Fibroblast of skin of abdomen (primary cell): ENCODE measurements around the gene SPACA7.
A peak's percentile ranks its signal among the peaks of the same experiment; 100 is the strongest.
"Not testable (repeated sequence)": the region's sequence is repeated elsewhere in the genome, so short reads cannot be mapped to it uniquely, and the experiment has no call there.

Source experiments
- DNase-seq: peaks from one replicate; pipeline ENCODE4 v3.0.0-alpha.2; 2013

The SPACA7 gene

DNA sequence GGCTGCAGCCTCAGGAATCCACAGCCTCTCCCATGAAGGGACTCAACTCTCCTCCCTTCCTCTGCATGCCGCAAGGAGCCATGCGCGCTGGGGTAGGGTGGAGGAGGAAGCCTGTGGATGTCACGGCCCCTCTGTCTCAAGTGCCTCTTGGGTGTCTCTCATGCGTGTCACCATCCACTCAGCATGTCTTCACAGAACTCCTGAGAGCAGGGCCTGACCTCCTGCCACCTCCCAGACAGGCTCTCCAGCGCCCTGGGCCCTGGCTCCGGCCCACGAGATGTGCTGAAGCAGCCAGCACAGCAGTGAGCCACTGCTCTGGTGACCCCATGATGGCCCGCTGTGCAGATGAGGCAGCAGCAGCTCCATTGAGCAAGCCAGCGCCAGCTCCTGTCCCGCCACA, 25.9 kb upstream of the SPACA7 start:
- DNase-seq, result no peak

DNA sequence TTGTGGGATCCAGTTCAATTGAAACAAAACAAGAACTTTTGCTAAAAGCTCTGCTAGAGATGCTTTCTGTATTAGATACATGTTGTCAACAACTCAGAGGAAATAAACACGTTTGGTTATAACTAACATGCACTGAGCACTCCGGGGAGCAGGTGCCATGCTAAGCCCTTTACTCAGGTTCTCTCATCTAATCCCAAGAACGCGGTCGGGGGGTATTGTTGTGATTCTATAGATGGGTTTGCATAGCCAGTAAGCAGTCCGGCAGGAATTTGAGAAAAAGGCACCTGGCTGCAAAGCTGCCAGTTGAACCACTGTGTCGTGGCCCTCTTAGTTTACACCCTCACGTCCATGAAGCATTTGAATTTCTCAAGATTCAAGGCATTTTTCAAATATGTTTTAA, 24.3 kb upstream of the SPACA7 start:
- DNase-seq, result no peak

DNA sequence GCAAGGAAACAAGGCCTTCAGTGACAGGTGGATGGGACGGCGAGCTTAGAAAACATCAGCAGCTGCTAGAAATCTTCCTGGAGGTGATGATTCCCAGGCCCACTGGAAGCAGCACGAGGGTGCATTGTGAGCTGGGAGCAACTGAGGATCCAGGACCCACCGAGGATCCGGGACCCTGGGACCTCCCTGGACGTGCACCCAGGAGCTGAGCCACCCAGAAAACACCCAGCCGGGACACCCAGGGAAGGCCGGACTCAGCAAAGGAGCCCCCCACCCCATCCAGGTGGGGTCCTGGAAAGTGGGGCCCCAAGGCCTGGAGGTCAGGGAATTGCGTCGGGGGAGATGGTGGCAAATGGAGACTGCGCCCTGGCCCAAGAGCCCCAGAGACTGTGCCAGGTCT, 22.3 kb upstream of the SPACA7 start:
- no peak for DNase-seq

DNA sequence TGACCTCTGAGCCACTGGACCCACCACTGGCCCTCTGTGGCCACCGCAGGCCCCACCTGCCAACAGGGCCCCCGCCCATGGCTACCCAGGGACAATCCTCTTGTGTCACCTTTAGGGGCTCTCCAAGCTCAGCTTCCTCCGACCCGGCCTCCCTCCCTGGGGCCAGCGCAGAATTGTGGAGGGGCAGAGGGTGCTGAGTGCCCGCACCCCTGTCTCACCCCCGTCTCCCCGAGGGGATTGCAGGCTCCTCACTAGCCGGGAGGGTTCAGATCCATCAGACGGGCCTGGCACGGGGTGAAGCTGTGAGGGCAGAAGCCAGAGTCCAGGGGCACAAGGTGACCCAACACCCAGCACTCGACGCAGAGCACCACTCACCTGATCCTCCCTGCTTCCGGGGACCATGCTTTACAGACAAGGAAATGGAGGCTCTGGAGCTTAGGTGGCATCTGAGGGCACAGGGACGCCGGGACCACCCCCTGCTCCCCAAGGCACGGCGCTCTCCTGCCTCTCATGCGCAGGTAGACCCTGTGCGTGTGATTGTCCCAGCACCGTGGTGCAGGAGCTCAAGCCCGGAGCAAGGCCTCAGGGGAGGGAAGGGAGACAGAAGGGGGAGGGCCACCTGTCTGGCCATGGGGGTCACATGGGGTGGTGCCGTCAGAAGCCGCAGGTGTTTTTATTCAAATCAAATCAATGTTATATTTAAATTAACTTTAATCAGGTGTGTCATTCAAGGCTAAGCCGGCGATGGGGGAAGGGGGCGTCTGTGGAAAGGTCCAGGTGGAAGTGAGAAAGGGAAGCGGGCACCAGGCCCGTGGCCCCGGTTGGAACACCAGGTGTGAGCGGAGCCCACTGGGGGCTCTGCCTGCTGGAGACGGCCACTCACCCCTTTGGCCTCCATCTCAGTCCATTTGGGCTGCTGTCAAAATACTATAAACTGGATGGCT, 21.6 kb upstream of the SPACA7 start:
- DNase-seq, result no peak

GRCh38 chr13:112355274-112355838, 20.8 kb upstream of the SPACA7 start:
- no peak for DNase-seq

- no peak for DNase-seq
Measured at GRCh38 chr13:112356190-112356589, 20.0 kb upstream of the SPACA7 start.

DNA sequence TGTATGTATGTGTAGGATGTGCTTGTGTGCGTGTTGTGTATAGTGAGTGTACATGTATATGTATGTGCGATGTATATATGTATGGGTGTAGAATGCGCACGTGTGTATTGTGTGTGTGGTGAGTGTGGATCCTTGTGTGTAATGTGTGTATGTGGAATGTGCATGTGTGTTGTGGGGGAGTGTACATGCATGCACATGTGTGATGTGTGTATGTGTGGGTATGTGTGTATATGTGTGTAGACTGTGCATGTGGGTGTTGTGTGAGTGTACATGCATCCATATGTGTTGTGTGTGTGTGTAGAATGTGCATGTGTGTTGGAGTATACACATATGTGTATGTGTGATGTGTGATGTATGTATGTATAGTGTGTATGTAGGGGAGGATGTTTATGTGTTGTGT, 18.0 kb upstream of the SPACA7 start:
- DNase-seq, result no peak

DNA sequence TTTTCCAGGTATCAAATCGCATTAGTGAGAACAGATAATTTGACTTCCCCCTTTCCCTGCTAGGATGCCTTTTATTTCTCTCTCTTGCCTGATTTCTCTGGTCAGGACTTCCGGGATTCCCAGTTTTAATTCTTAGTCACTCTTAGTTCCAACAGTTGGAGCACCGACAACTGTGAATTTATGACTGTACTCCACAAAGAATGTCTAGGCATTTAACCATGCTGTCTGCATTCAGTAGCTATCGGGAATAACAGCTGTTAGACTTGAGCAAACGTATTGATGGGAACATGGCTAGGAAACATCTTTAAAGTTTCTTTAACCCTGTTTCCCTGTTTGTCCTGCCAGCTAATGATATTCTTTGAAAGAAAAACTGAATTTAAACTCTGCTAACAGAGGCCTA, 14.1 kb upstream of the SPACA7 start:
- DNase-seq, result no peak

GRCh38 chr13:112363867-112364528, 12.2 kb upstream of the SPACA7 start:
- DNase-seq, result no peak

GRCh38 chr13:112366907-112367646, 9.1 kb upstream of the SPACA7 start:
- DNase-seq, result no peak

DNA sequence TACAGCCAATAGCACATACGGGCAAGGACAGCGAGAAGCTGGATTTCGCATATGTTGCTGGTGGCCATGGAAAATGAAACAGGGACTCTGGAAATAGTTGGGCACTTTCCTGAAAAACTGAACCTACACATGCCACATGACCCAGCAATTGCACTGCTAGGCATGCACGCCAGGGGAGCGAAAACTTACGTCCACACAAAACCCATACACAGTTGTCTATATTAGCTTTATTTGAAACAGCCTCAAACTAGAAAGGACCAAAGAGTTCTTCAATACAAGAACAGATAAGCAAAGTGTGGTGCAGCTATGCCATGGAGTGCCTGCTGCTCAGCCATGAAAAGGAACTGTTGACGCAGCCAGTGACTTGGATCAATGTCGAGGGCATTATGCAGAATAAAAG, 7.3 kb upstream of the SPACA7 start:
- no peak for DNase-seq

DNA sequence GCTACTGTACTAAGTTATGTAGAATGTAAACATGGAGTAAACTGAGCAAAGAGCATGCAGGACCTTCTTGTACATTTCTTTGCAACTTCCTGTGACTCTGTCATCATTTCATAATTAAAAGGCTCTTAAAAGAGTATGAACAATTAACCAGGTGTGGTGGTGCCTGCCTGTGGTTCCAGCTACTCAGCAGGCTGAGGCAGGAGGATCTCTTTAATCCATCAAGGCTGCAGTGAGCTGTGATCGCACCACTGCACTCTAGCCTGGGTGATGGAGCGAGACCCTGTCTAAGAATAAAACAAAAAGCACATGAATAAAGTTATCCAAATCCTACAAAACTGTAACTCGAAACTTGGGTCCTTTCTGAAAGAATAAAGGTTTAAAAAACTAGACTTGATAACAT, 5.8 kb upstream of the SPACA7 start:
- DNase-seq, result no peak

DNA sequence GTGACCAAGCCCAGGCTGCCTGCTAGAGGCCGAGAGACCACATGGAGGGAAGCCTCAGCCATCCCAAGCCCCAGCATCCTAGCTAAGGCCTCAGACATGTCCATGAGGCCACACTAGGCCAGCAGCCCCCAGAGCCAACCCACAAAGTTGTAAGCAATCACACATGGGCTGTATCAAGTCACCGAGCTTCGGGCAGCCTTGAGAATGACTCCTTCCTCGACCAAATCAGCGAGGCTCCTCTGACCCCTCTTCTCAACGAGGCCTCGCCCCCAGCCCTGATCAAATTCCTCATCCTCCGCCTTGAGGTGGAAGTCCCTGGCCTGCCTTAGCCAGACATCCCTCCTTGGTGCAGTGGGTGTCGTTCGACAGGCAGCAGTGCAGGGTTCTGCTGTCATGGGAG, 1.9 kb upstream of the SPACA7 start:
- DNase-seq, result no peak

- no peak for DNase-seq
Measured at GRCh38 chr13:112391746-112392145, 15.6 kb downstream of the SPACA7 start.

GRCh38 chr13:112392719-112393118, 16.6 kb downstream of the SPACA7 start:
- DNase-seq, result no peak

- peak; percentile 4 for DNase-seq
Measured at GRCh38 chr13:112395022-112395421, 18.9 kb downstream of the SPACA7 start.

DNA sequence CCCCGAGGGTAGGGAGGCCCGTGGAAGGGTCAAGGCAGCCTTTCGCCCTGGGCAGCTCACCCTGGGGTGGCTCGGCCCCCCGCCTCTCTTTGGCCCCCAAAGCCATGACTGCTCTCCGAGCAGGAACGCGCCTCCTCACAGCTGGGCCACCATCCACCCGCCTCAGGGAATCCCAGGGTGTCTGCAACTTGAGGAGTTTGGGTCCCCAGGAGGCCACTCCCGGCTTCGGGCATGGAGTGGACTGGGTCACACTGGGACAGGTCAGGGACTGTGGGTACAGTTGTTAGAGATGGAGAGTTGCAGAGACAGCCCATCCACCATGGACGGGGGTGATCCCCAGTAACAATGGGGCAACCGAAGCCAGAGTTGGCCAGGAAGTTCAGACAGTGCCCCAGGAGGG, 19.8 kb downstream of the SPACA7 start:
- DNase-seq, result not testable (repeated sequence)

- no peak for DNase-seq
Measured at GRCh38 chr13:112397108-112397507, 21.0 kb downstream of the SPACA7 start.

DNA sequence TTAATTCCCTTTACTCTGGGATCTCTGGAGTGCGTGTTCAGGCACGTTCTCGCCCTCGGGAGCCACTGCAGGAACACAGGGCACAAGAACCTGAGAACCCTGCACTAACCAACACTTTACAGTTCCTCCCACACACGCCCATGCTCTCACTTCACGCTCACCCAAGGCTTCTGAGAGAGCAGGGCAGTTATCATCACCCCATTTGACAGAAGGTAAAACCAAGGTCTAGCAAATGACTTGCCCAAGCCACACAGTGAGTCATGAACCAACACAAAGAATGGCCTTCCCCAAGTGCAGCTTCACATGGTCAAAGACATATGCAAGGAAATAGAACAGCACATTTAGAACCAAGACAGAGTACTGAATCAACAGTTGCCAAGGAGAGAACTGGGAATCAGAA, 22.2 kb downstream of the SPACA7 start:
- not testable (repeated sequence) for DNase-seq

GRCh38 chr13:112409828-112410227, 33.7 kb downstream of the SPACA7 start:
- DNase-seq, result not testable (repeated sequence)

DNA sequence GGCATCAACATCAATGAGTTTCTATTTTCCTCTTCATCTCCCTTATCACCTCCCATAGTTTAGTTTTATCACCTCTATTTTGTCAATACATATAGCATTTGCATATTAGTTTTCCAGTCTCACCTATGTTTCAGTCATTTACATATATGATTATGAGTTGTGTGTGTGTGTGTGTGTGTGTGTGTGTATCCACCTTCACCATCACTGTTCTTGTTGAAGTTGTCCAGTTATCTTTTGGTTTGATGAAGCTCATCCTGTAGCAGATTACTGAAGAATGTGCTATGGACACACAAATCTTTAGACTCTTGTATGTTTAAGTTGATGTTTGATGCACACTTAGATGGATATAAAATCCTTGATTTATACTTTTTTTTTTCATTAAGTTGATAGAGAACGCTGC, 40.5 kb downstream of the SPACA7 start:
- DNase-seq, result no peak

DNA sequence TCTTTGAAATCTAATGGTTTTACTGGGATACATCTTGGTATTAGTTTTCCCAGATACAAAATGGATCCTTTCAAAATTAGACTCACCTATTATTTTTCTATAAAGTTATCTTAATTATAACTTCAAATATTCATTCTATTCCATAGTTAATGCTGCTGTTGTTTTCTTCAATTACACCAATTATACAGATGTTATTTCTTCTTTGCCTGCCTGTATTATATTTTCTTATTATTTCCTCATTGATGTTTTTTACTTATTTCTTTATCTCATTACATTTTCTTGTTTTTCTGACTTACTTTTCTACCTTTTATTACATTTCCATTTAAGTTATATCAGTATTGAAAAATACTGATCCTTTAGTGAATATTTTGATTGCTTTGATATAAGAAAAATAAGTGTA, 40.9 kb downstream of the SPACA7 start:
- no peak for DNase-seq

DNA sequence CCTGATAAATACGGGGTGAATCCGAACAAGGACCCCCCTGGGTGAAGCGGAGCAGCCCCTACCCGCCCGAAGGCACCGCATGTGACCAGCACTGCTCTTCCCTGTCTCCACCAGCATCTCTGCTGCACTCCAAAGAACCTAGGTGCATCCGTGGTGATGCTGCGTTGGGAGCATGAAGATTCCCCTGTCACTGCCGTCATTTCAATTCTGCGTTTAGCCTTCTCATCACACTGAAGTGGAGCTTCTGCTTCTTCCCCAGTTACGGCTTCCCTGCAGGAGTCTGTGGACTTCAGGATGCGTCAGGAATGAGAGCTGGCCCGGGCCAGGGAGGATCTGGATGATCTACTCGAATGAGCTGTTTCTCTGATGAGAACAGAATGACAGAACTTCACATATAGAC, 47.9 kb downstream of the SPACA7 start:
- DNase-seq, result no peak
